SH-SY5Y (cell line): Measurements from ENCODE around the gene COX4I1.

Experiments
- GATA2 ChIP-seq: IDR thresholded peaks from 2 replicates; pipeline ENCODE4 v1.6.1; 2011; ENCODE audit warnings: mild to moderate bottlenecking, low read depth, low read length
- GATA3 ChIP-seq: IDR thresholded peaks from 2 replicates; pipeline ENCODE4 v1.6.1; 2011; ENCODE audit warnings: low read depth, mild to moderate bottlenecking, low read length, moderate library complexity

- TF ChIP-seq GATA3, result no peak
- no peak for TF ChIP-seq GATA2
Observed at GRCh38 chr16:85816159-85816558, 16.7 kb downstream of the COX4I1 start.
